ENCODE results near the gene FYB1.

FYB1 gene

GRCh38 chr5:39205550-39205949 is 13.8 kb downstream of the FYB1 start:
- DNase-seq (ENCODE audit: low read depth) = no peak

GRCh38 chr5:39203951-39204350 is 15.4 kb downstream of the FYB1 start:
- DNase-seq (ENCODE audit: low read depth) = no peak

GRCh38 chr5:39203275-39203922 is 16.0 kb downstream of the FYB1 start:
- no peak for DNase-seq (ENCODE audit: low read depth)

GRCh38 chr5:39202597-39203274 is 16.6 kb downstream of the FYB1 start:
- DNase-seq (ENCODE audit: low read depth) = no peak

- DNase-seq (ENCODE audit: low read depth) = no peak
These were observed 17.4 kb downstream of the FYB1 start for GRCh38 chr5:39201781-39202596.

- no peak for DNase-seq (ENCODE audit: low read depth)
These were observed 18.1 kb downstream of the FYB1 start for GRCh38 chr5:39201160-39201780.

- DNase-seq (ENCODE audit: low read depth) = no peak
These were observed 19.3 kb downstream of the FYB1 start for GRCh38 chr5:39200081-39200480.

- no peak for DNase-seq (ENCODE audit: low read depth)
These were observed 20.0 kb downstream of the FYB1 start for GRCh38 chr5:39199335-39199734.

GRCh38 chr5:39198127-39198526 is 21.2 kb downstream of the FYB1 start:
- no peak for DNase-seq (ENCODE audit: low read depth)

- peak; percentile 46 for DNase-seq (ENCODE audit: low read depth)
These were observed 21.8 kb downstream of the FYB1 start for GRCh38 chr5:39197556-39197955.

- no peak for DNase-seq (ENCODE audit: low read depth)
These were observed 24.1 kb downstream of the FYB1 start for GRCh38 chr5:39195198-39195826.

- DNase-seq (ENCODE audit: low read depth) = no peak
These were observed 24.8 kb downstream of the FYB1 start for GRCh38 chr5:39194466-39195136.

- DNase-seq (ENCODE audit: low read depth) = no peak
These were observed 25.6 kb downstream of the FYB1 start for GRCh38 chr5:39193553-39194465.

GRCh38 chr5:39192450-39193160 is 26.8 kb downstream of the FYB1 start:
- no peak for DNase-seq (ENCODE audit: low read depth)

- DNase-seq (ENCODE audit: low read depth) = peak; percentile 42
These were observed 28.1 kb downstream of the FYB1 start for GRCh38 chr5:39191216-39191615.

GRCh38 chr5:39190311-39191102 is 28.9 kb downstream of the FYB1 start:
- no peak for DNase-seq (ENCODE audit: low read depth)

- DNase-seq (ENCODE audit: low read depth) = no peak
These were observed 29.9 kb downstream of the FYB1 start for GRCh38 chr5:39189292-39189955.
